HG02610 (cell line): ENCODE data around the gene OR4D9.

Experiments used
- ATAC-seq: cut with Tn5 transposase; IDR thresholded peaks from one replicate; pipeline ENCODE4 v1.9.1; 2021; ENCODE audit warnings: mild to moderate bottlenecking, moderate library complexity; ENCODE audit not compliant: unreplicated experiment

The OR4D9 gene

DNA sequence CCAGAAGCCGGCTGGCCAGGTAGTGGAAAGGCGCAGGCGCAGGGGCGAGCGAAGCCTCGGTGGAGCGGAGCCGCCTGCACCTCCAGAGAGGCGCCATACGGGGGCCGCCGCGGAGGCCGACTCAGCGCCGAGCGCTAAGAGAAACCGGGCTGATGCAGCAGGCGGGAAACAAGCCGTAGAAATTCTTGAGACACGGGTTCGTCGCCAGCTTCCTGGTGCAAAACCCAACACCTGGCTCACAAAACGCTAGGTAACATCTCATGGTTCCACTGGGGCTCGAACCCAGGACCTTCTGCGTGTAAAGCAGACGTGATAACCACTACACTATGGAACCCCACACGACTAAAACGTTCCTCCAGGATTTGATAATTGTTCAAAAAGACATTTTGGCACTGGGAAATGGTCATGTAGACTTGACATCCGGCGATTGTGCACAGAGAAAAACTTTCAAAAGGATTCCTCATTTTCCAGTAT lies 39.1 kb downstream of the OR4D9 start:
- peak; percentile 94 for ATAC-seq

DNA sequence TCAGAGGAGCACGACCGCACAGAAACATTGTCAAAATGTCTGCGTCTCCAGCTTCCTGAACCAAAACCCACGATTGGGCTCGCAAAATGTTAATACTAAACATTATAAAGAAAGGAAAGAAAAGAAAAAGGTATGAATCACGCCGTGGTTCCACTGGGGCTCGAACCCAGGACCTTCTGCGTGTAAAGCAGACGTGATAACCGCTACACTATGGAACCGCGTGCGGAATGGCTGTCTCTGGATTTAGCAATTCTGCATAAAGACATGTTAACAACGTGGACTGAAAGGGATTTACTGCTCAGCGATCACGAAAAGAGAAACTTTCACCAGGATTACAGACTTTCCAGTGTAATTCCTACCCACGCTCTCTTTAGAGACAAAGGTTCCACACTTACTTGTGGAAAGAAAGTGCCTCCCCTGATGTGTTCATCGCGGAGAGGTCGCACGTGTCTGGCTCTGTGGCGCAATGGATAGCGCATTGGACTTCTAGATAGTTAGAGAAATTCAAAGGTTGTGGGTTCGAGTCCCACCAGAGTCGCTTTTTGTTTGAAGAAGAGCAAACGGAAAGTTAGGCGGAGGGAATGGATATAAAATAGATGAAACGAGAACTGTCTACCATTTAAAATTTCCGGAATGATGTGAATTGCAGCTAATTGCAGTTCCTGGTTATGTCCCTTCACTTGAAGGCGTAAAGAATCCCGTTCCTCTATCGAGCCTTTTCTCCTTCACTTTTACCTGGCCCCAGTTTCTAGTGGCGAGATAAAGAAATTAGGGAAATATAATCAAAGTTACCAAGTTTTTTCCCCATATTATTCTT lies 39.7 kb downstream of the OR4D9 start:
- ATAC-seq, result peak; percentile 28

DNA sequence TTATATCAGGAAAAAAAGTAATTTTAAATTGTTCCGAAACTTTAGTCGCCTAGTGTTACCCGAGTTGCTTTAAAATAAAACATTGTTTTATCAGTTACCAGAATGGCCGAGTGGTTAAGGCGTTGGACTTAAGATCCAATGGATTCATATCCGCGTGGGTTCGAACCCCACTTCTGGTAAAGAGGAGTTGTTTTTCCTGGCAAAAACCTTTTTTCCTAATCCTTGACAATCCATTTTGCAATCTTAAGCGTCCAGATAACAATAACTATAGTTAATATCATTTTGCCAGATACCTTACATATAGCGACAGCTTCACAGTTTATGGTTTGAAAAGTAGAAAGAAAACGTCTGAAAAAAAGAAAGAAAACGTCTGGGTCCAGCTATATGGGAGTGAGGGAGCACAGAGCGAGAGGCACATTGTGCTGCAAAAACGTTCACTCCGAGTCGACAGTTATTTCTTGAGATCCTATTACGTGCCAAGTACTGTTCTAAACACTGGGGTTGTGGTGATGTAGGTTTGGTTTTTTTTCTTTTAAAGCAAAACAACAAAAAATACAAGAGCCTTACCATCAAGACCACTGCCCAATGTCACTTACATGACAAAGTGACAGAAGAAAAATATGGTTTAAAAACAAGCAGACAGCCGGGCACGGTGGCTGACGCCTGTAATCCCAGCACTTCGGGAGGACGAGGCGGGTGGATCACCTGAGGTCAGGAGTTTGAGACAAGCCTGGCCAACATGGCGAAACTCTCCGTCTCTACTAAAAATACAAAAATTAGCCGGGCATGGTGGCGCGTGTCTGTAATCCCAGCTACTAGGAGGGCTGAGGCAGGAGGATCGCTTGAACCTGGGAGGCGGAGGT lies 40.6 kb downstream of the OR4D9 start:
- no peak for ATAC-seq

DNA sequence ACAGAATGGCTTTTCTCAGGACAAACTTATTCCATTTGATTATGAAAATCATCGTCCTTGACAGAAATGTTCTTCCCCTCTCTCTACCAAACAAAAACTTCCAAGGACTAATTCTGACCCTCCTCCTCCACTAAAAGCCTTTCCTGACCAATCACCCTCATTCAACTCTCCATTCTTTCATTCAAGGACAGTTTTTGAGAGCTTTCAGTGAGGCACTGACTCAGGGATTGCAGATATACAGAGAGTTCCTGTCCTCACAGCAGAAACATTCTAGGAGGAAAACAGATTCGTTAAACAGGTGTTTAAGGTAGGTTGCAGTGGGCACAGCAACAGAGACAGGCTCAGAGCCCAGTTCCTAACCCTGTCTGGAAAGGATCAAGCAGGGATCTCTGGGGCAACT lies 41.5 kb downstream of the OR4D9 start:
- ATAC-seq, result no peak

DNA sequence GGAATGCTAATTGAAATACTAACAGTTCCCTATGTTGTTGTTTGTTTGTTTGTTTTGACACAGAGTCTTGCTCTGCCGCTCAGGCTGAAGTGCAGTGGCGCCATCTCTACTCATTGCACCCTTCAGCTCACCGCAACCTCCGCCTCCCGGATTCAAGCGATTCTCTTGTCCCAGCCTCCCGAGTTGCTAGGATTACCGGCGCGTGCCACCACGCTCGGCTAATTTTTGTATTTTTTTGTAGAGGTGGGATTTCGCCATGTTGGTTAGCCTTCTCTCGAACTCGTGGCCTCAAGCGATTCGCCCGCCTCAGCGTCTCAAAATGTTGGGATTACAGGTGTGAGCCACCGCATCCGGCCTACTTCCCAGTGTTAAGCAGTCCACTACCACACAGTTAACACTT lies 42.0 kb downstream of the OR4D9 start:
- ATAC-seq, result no peak

DNA sequence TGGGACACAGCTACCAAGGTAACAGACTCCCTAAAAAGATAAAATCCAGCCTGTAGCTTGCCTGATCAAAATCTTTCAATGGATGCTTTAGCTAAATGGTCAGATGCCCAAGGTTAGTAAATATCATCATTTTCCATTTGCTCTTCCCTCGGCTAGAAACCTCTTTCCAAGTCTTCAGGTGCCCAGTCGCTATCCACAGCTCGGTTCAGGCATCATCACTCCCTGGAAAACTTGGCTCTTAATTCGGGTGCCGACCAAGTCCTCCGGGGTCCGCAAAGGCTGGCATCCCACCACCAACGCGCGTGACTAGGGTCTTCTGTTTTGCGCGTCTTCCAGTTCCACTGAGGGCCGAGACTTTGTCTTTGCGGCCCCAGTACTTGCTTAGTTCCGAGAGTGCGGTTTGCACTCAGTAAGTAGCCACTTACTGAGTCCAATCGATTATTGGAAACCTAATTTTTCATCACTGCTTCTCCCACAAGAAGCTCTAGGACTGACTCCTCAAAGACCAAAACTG lies 44.3 kb downstream of the OR4D9 start:
- ATAC-seq, result no peak

DNA sequence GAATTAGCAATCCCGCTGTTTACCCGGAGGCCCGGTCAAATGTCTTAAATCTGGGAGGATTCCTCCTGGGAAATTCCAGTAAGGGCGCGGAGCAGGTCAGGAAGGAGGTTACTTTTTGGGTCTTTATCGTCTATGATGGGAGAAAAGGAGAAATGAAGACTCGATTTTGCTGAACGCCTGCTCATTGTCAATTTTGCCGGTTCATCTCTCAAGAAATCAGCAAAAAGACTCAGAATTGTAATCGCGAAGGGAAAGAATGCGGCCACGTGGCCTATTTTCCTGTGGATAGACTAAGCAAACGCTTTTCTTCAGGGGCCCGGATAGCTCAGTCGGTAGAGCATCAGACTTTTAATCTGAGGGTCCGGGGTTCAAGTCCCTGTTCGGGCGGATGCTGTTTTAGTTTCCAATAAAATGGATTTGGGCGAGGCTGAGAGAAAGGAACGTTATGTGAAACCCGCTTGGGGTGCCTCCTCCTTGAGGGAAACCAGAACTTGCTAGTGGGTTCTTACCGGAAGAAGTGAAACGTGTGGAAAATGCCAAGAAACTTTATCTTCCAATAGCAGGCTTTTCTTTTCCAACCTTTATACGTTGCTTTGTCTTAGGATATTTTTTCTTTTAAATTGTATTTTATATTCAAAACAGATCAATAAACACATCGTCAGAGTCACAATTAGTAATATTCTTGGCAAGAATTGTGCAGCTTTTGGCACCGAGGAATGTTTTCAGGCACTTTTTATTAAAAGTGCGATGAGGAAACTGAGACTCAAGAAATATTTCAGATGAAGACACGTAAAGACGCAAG lies 45.0 kb downstream of the OR4D9 start:
- ATAC-seq, result peak; percentile 38

DNA sequence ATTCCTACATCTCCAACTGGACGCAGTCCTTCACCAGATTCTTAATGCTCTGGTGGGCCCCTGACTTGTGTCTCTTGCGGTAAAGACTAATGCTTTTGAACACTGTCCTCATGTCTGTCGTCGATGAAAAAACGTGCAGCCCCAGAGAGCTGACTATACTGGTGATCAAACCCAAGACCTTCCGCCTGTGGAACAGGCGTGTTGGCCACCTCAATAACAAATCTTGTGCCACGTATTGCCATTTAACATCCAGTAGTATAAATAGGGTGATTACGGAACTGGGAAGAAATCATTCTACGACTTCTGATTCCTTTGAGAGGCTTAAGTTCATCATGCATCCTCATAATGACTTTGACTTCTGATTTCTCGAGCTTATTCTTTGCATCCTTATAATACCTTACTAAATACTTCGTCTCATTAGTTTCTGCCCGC lies 45.6 kb downstream of the OR4D9 start:
- no peak for ATAC-seq

DNA sequence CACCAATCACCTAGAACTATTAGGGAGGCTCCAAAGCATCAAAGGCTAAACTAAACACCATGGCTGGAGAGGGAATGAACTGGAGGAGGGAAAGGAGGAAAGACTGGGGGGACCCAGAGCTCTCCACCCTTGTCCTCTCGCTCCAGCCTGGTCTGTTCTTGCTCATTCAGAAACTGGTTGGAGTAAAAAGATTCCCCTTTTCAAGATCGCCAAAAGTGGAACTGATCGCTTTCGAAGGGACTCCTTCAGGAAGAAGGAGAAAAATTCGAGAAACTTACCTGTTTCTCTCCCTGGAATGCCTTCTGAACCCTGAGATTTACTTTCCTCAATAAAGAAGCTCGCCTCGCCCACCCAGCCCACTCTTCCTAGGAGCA lies 46.9 kb downstream of the OR4D9 start:
- ATAC-seq, result no peak

DNA sequence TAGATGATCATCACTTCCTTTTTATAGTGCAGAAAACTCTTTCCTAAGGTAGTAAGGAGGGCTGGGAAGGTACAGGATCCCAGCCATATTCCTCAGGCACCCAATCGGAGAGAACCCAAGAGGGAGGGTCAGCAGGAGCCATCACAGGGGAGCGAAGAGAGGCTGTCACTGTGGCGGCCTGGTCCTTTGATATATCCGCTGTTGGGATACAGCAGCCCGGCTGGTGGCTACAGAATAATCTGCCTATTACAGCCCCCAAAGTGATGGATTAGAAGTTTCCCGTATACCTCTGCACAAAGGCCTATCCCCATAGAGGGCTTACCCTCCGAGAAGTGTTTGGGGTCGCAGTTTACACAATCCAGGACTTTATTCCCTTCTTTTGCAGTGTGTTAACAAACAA lies 48.5 kb downstream of the OR4D9 start:
- ATAC-seq, result no peak

DNA sequence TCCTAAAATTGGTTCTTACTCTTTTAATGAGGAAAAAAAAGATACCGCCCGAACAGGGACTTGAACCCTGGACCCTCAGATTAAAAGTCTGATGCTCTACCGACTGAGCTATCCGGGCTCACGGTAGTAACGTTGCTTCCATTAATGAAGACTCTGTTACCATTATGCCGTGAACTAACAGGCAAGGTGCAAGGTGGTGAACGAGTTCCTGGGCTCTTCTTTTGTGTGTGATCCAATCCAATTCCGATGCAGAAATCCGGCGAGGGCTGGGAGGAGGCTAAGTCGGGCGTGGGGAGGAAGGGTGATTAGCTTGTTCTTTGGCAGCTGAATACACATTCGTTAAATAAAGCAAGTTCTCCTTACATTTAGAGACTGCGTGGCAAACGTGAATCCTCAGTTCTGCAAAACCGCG lies 49.0 kb downstream of the OR4D9 start:
- ATAC-seq, result peak; percentile 24

DNA sequence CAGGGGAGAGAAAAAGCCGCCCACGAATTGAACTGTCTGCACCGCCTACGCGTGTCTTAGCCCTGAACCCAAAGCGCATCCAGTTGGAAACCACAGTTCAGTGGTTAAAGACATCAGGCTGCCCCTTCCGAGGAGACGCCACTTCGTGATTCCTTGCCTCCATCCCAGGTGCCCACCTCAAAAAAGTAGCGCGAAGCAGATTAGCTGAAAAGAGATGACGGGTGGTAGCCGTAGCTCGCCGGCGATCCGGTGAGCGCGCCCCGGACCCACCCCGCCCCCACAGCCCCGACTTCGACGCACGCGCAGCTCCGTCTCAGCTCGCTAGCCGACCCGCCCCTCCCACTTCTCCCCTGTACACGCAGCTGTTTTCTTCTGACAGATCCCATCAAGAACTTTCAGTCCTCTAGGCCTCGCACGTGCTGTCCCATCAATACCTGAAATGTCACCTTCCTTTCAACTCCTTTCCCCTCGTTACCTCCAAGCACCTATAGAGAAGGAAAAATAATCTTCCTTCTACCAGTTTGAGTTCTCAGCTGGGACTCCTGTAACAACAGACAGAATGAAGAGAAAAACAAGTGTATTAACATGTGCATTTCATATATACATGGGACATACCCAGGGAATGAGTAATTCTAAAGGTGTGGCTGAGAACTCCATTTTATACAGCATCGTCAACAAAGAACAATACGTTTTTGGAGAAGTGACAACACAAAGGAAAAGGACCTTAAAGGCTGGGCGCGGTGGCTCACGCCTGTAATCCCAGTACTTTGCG lies 49.5 kb downstream of the OR4D9 start:
- ATAC-seq, result peak; percentile 52

DNA sequence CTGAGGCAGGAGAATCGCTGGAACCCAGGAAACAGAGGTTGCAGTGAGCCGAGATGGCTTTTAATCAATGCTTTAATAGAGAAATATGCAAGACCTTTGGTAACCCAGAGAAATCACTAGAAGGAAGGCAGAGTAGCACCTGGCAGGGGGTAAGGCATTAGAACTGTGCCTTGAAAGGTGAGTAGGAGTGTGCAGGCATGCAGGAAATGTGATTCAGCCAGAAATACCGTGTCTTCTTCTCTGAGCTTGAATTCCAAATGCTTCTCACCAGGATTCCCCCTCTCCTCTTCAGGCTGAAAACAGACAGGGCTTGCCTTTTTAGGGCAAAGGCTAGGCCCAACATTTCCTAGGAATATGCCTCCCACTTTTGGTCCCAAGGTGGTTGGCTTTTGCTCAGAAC lies 51.0 kb downstream of the OR4D9 start:
- ATAC-seq, result no peak
